ENCODE data around the gene WDR72.

GRCh38 chr15:53644660-53645059 is 114.8 kb downstream of the WDR72 start:
- TF ChIP-seq CTCF (IDR thresholded peaks at IDR 0.05) (no peak), EZH2 (IDR thresholded peaks at IDR 0.05; ENCODE audit: borderline replicate concordance, insufficient read depth, low read depth, low read length, poor library complexity, severe bottlenecking) (no peak)

Measured in B cell (primary cell).